GM20000 (cell line): ENCODE measurements around the gene CLDN1.

ENCODE experiments used
- DNase-seq: peaks from one replicate; pipeline ENCODE4 v3.0.0; 2012; ENCODE audit warnings: low spot score
- TF ChIP-seq, protein P1 (sequence below): IDR thresholded peaks from 2 replicates; pipeline ENCODE4 v1.5.1; 2012; ENCODE audit warnings: mild to moderate bottlenecking, control low read depth; ENCODE audit errors: extremely low read depth, missing control alignments

Gene CLDN1

GRCh38 chr3:190361791-190362190 is 39.5 kb upstream of the CLDN1 start:
- TF ChIP-seq, protein P1, sequence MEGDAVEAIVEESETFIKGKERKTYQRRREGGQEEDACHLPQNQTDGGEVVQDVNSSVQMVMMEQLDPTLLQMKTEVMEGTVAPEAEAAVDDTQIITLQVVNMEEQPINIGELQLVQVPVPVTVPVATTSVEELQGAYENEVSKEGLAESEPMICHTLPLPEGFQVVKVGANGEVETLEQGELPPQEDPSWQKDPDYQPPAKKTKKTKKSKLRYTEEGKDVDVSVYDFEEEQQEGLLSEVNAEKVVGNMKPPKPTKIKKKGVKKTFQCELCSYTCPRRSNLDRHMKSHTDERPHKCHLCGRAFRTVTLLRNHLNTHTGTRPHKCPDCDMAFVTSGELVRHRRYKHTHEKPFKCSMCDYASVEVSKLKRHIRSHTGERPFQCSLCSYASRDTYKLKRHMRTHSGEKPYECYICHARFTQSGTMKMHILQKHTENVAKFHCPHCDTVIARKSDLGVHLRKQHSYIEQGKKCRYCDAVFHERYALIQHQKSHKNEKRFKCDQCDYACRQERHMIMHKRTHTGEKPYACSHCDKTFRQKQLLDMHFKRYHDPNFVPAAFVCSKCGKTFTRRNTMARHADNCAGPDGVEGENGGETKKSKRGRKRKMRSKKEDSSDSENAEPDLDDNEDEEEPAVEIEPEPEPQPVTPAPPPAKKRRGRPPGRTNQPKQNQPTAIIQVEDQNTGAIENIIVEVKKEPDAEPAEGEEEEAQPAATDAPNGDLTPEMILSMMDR: no peak
- no peak for DNase-seq

- DNase-seq: no peak
- TF ChIP-seq, protein P1: no peak
Measured at GRCh38 chr3:190360228-190360627, 38.0 kb upstream of the CLDN1 start.

DNA sequence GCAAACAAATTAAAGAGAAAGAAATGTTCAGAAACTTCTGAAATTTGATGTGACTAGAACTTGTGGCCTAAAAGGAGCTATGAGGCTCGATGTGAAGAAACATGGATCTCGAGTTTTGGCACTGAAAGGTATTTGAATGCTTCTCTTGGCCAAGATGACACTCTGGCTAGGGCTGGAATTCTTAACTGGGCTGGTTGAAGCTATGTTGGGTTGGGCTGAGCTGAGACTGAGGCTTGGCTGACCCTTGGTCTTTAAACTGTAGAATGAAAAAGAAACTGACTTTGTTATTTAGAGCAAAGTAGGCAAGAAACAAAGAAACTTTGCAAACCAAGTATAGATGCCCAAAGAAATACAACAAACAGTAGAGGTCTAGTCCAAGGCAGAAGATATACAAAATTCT is 37.6 kb upstream of the CLDN1 start:
- DNase-seq: no peak
- TF ChIP-seq, protein P1: no peak

- TF ChIP-seq, protein P1: no peak
- DNase-seq: no peak
Measured at GRCh38 chr3:190357468-190357867, 35.2 kb upstream of the CLDN1 start.

- DNase-seq: no peak
Measured at GRCh38 chr3:190356246-190356645, 34.0 kb upstream of the CLDN1 start.

GRCh38 chr3:190352861-190353457 is 30.7 kb upstream of the CLDN1 start:
- TF ChIP-seq, protein P1: no peak
- no peak for DNase-seq

More at GRCh38 chr3:190356246-190356645, 34.0 kb upstream of the CLDN1 start:
- TF ChIP-seq, protein P1: no peak

- no peak for DNase-seq
- TF ChIP-seq, protein P1: no peak
Measured at GRCh38 chr3:190346541-190346940, 24.3 kb upstream of the CLDN1 start.
